Stimulated activated CD8-positive, alpha-beta memory T cell treated with anti-CD3 and anti-CD28 coated beads, Interleukin-7, amount 100 ng/mL, for 4 hours (primary cell): ENCODE data around the gene TREM1.
A peak's percentile ranks its signal among the peaks of the same experiment; 100 is the strongest.
"Not testable (repeated sequence)": the region's sequence is repeated elsewhere in the genome, so short reads cannot be mapped to it uniquely, and the experiment has no call there.

ENCODE experiments used
- DNase-seq, 2 donors: peaks; one replicate each; pipeline ENCODE4 v3.0.0-alpha.2; 2020; ENCODE audit warnings: low read depth in 2 of 2

The TREM1 gene

DNA sequence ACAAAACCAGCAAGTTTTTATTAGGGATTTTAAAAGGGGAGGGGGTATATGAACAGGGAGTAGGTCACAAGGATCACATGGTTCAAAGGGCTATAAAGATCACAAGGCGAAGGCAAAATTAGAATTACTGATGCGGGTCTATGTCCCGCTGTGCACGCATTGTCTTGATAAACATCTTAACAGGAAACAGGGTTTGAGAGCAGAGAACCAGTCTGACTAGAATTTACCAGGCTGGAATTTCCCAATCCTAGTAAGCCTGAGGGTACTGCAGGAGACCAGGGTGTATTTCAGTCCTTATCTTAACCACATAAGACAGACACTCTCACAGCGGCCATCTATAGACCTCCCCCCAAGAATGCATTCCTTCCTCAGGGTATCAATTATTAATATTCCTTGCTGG lies 10.8 kb upstream of the TREM1 start:
- not testable (repeated sequence) for DNase-seq

DNA sequence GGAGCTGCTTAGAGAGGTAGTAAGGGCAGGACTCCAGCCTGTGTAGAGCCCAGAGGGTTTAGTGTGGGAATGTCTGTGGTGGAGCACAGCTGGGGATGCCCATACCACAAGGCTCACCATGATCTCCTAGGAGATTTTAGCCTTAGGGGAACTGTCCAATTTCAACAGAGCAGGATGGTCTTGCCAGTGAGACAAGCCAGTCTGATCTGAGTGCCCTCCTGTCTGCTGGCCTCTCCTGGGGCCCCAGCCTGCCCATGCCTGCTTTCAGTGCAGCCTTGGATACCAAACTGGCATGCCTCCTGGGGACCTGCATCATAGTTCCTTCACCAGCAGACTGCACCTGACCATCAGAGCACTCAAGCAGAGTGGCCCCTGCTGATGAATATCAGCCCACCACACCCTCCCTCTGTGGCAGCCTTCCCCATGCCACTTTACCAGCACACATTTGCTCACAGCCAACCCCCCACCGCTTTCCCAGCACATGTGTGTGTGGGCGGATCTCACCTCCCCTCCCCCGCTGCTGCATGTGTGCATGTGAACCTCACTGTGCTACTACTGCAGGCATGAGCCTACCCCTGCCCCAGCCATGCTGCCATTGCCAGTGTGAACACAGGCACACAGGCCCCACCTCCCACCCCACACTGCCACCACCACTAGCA lies 7.9 kb upstream of the TREM1 start:
- DNase-seq = no peak

DNA sequence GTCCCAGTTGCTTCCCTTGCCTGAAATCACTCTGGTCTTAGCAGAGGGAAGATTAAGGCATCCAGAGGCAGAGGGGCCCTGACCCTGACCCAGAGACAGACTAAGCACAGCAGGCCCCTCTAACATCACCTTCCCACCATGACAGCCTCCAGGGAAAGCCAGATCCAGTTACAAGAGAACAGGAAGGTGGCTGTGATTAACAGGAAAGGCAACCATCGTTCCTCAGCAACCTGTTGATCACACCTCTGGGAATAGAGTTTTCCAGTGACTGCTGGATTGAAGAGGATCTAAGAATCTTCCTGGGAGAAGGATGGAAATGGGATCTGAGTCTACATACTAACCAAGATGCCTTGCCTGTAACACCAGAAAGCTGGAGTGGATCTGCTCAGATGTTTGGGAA lies 5.2 kb upstream of the TREM1 start:
- DNase-seq = no peak

DNA sequence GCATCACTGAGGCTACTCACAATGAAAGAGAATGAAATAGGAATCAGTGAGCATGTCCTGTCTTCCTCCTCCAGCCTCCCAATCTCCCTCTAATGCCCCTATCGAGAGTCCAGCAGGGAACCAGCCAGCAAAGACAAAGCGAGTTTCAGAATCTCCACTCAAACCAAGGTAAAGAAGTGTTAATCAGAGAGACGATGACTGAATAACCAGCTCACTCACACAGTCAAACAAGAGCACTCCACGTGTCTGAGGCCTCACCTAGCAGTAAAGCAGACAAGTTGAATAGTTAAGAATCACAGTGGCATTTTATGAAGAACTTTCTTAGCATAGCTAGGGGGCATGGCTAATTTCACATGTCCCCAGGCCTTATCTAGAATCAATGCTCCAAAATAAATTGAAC lies 3.3 kb upstream of the TREM1 start:
- no peak for DNase-seq

DNA sequence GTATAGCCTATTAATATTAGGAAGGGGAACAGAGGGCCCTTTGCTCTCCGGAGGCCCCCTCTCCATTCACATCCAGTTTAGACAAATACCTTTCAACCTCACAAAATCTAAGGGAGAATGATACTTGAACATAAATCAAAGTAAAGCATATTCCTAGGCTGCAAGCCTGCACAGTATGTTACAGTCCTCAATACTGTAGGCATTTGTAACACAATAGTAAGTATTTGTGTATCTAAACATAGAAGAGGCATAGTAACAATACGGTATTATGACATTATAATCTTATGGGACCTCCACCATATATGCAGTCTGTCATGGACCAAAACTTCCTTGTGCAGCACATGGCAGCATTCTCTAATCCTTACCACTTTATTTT lies 2.3 kb upstream of the TREM1 start:
- no peak for DNase-seq

DNA sequence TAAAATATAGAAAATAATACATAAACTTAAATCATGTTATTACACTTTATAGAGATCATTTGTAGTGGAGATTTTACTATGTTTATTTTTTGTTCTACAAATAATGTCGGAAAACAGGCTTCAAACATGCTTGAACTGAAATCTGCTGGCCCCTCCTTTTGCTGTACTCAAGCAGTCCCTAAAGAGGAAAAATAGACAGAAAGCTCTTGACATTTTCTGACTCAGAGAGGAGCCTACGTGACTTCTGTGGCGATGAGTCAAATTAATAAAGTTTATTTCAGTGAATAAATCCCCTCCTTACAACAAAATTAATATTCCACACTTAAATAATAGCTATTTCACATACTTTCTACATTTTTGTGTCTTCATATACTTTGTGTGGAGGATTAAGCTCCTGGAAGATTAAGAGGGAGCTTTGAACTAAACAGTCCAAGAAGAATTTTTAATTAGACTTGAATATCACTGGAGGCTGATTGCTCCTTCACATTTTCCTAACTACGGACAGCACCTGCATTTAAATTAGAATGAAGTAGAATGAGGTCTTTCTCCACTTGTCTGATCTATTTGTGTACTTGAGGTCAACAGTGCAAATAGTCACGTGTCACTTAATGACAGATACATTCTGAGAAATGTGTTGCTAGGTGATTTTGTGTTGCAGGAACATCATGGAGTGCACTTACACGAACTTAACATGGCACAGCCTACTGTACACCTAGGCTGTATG lies 1.7 kb upstream of the TREM1 start:
- no peak for DNase-seq

DNA sequence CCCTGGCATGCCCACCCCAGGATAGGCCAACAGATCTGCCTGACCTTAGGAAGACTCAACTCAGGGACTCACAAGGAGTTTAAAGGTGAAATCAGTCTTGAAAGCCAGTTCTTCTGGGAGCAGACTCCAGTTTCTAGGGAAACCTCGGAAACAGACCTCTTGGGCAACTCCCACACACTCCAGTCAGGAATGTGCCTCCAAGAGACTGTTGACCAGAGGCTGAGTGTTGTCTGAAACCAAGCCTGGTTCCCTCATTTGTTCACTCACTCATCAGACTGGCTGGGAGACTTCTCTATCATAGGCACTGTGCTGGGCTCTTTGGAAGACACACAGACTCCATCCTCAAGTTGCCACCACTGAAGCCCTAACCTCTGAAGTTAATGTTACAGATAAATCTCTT lies 1.8 kb downstream of the TREM1 start:
- no peak for DNase-seq

DNA sequence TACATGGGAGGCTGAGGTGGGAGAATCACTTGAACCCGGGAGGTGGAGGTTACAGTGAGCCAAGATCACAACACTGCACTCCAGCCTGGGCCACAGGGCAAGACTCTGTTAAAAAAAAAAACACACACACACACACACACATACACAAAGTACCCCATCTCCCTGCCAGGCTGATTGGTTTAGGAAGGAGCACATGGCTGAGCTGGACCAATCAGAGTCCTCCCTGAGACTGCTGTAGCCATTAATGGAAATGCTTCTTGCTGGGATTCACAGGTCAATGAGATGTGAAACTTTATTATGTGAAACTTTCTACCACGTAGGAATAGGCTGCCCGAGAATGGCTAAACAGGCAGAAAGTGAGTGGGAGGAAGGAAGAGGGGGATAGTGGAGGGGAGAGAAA lies 2.9 kb downstream of the TREM1 start:
- no peak for DNase-seq

DNA sequence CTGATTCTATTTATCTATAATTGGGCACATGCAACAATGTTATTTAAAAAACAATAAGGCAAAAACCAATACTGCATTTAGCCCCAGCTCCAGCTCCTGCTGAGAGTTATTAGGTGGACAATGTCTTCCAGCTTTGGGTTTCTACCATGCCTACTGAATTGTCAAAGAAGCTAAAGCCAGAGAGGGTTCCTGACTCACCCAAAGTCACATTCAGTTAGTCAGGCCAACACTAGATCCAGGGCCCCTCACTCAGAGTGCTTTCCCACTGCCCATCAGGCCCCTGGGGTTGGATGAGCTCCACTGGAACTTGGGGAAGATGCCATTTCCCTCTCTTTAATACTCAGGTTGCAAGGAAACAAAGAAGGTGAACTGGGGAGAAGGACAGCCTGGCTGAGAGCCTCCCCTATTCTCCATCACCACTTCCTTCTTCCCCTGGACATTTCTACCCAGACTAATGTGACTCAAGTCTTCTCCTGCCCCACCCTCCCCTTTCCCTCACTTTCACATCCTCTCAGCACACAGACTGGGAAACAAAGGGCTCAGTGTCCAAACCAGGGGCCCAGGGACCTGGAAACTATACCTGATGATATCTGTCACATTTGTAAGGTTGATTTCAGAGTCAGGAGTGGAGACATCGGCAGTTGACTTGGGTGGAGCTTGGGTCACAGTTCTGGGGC lies 6.0 kb downstream of the TREM1 start:
- no peak for DNase-seq

DNA sequence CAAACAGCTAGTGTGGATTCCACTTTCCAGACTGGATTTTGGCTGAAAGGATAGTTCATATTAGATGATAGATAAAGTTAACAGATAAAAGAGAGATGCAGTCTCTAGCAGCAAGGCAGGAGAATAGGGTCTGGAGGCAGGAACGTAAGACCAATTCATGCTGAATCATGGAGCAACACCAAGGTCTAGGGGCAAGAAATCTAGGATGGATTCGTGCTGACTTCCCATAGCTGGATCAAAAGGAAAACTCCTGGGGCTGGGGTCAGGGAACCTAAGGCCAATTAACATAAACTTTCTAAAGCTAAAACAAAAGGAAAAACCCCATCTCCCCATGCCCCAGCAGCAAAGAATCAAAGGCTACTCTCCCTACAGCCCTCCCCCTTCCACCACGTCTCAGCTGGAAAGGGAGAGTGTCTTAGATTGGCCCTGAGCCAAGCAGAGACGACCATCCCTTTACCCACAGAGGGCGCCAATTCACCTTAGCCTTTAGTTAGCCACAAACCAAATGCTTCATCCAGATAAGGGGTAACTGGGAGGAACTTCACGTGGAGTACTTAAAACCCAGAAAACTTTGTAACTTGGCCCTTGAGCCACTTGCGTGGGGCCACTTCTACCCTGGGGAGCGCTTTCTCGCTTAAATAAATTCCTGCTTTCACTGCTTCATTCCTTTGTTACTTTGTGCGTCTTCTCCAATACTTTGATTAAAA lies 7.6 kb downstream of the TREM1 start:
- peak; percentile 35 to 64 for DNase-seq

DNA sequence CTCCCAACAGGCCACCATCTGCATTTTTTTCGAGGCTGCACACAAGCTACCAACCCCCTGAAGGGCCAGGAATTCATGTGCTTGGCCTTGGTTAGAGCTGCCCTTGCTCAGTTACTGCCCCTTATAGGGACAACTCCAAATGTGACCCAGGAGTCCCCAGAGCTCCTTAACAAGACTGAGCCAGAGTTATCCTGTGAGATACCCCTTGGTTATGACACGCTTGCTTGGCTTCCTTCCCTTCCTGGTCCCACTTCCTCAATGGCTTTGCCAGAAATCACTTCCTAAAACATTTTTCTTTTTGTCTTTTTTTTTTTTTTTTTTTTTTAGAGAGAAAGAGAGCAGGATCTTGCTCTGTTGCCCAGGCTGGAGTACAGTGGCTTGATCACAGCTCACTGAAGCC lies 8.9 kb downstream of the TREM1 start:
- no peak for DNase-seq

DNA sequence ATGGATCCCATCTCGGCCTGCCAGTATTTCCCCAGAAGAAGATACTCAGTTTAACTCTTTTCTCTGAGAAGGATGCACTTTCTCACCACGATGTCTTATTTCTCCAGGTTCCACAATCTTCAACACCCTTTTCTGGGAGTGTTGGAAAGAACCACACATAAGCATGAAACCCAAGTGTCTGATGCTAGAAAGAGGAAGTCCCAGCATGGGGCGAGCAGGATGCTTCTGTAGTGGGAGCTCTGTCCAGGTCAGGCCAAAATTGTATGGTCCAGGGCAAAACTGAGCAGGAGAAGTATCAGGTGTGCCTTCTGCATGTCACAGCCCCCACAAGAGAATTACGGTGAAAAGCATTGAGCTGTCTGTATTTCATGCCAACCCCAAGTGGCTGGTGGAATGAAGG lies 11.0 kb downstream of the TREM1 start:
- no peak for DNase-seq

DNA sequence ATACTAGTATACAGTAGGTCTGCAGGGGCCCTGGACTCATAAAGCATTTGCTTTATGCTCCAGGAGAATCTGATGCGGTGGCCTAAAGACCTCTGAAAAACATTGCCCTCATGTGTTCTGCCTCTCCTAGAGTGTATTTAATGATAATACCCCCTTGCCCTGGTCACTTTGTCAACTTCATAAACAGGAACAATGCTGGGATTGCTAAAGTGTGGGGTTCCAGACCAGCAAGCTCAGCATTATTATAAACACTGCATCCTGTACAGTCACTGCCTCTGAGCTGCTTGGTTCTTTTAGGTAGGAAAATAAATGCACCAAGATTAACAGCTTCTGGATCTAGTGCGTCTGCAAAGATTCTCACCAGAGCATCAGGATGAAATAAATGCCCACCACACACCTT lies 12.2 kb downstream of the TREM1 start:
- DNase-seq = no peak

DNA sequence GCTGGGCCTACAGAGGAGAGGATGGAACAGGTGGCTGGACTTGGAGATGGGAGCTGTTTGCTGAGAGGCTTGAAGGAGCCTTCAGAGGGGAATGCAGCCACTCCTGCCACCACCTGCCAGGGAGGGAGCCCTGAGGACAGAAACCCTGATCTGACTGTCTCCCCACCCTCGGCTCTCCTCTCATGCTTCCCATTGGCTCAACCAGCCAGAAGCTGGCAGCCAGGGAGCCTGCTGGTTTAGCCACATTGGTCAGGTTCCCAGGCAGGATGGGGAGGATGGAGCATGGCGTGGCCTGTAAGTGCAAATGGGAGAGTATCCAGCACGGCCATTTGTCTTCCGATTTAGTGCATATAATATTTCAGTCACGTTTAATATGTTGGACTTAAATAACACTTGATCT lies 12.8 kb downstream of the TREM1 start:
- no peak for DNase-seq

DNA sequence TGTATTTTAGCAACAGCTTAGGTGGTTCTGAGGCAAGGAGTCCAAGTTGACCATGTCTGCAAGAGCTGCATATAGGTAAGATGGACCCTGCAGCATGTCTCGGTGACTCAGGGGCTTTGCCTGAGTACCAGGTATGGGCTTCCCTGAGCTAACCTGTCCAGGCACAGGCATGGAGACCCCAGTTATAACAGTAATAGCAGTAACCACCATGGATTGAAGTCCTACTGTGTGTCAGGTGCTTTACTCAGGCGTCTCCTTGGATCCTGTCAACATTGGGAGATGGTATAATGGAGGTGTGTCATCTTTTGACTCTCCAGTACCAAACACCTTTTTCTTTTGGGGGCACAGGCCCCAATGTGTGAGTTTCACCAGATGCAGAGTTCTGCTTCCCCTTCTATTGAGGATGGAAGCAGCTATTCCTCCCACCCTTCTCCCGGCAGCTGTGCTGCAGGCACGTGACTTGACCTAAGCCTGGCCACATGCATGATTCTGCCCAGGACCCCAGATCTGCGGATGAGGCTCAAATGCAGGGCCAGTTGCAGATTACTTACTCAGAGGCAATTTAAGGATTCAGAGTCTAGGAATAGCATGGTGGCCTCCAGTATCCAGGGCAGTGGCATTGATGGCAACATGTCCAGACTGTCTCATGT lies 13.8 kb downstream of the TREM1 start:
- DNase-seq = no peak

DNA sequence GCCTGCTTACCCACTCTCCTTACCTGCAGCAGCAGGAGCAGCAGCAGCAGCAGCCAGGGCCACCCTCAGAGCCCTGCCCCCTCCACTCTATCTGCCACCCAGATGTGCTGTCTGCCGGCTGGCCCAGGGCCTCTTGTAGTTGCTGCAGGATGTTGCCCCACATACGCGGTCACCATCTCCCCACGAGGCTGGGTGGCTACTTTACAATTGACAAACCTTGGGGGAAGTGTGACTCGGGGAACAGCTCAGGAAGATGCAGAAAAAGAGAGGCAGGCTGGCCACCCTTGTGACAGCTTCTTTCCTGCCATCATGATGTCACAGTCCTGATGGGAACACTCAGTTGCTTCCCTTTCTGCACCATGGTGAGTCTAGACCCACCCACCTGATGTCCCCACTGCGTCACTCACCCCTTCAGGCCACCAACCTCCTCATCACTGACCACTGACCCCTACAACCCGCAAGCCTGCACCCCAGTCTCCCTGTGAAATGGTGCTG lies 14.5 kb downstream of the TREM1 start:
- DNase-seq = peak in 1 of 2 donors; percentile 12

DNA sequence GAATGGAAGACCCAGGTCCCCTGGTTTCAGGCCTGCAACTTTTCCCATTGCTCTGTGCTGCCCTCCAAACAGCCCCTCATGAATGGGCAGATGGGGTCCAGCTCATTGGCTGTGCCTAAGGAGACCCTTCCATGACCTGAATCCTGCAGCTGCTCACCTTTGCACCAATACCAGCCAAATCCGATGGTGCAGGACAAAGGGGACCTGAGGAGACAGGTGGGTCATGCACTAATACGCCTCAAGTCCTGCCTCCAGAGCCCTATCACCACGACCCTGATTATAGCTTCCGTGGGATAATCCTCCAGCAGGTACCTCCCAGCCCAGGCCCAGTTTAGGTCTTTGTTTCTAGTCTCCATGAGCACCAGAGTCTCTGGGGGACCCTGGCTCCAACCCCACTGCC lies 16.8 kb downstream of the TREM1 start:
- no peak for DNase-seq

DNA sequence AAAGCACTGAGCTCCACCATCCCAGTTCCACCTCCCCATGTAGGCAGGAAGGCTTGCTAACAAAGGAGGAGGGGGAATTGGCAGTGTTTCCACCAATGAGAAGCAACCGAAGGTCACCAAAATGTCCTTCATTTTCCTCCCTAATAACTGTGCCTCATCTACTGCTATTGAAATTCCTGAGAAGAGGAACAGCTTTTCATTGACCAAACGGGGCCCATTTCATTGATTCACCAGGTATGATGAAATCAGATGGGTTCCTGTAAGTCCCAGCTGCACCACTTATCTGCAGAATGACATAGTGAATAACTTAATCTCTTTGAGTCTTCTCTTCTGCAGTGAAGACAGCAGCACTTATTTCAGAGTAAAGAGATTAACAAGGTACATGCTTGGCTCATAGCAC lies 17.3 kb downstream of the TREM1 start:
- DNase-seq = no peak

DNA sequence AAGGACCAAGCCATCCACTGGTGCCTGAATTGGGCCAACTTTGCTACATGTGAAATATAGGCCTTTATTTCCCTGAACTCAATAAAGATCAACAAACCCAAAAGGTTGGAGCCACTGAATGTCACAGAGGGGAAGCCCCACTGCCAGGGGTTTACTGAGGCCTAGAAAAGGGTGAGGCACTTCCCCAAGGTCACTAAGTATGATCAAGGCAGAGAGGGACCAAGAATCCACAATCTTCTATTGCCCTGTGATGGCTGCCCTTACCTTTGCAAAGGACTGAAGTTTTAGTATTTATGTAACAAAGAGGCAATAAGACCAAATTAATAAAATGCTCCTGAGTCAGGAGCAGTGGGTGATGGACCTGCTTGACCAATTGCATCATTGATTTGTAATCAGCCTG lies 18.0 kb downstream of the TREM1 start:
- DNase-seq = no peak

DNA sequence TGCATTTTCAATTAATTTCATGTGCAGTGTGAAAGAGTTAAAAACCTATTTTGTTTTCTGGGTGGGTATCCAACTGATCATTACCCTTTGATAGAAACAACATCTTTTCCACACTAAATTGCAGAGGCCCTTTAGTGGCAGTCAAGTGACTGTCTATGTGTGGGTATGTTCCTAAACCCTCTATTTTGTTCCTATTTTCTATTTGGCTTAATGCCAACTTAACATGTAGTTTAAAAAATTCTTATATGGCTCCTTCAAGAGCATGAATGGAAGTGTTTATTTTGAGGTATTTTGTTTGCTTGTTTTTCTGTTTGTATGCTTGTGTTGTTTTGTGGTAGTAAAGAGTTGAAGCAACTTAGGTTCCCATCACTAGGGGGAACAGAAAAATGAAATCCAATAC lies 19.9 kb downstream of the TREM1 start:
- no peak for DNase-seq

DNA sequence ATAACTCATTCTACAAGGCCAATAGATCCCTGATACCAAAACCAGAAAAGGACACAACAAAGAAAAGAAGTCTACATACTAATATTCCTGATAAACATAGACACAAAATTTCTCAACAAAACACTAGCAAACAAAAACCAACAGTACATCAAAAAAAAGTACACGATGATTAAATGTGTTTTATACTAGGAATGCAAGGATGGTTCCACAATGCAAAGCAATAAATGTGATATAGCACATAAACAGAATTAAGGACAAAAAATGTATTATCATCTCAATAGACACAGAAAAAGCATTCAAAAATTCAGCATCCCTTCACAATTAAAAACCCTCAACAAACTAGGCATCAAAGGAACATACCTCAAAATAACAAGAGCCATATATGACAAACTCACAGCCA lies 23.2 kb downstream of the TREM1 start:
- no peak for DNase-seq

DNA sequence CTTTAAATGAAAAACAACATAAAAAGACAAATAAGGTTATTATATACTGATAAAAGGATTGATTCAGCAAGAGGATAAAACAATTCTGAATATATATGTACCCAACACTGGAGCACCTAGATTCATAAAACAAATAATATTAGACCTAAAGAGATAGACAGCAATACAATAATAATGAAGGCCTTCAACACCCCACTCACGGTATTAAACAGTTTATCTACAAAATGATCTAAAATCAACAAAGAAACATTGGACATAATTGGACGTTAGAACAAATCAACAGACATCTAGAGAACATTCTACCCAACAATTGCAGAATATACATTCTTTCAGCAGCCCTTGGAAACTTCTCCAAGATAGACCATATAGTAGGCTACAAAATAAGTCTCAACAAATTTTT lies 24.1 kb downstream of the TREM1 start:
- DNase-seq = no peak
